Panc1 (cell line): Measurements from ENCODE around the gene HDAC7. TPM values are rescaled to one million over a fixed set of nuclear protein-coding genes. Genes with fewer than 3 reads are reported as not detected.

Experiments used
- ATAC-seq: fragments of 200-7000 bp; cut with Tn5 transposase; 2 replicates; pipeline ENCODE4 v1.9.1; 2020; ENCODE audit warnings: mild to moderate bottlenecking, moderate library complexity
- BruUV-seq: library from RNA; stranded (reverse); fragments of 400-500 nt; replicated peaks from 2 replicates; lab custom pipeline; 2021; lab: Mats Ljungman, UMichigan
- CTCF ChIA-PET: fragments of 300-600 bp; sonication (Branson Sonifier 250); formaldehyde crosslinking; loops from one replicate; lab custom pipeline; 2022; ENCODE audit warnings: antibody characterized with exemption; lab: Charles Lee
- POLR2A ChIA-PET: fragments of 300-600 bp; sonication (Branson Sonifier 250); formaldehyde crosslinking; loops from one replicate; lab custom pipeline; 2022; ENCODE audit warnings: antibody characterized with exemption; lab: Charles Lee
- DNase-seq: peaks from one replicate; pipeline ENCODE4 v3.0.0-alpha.2; 2010; ENCODE audit warnings: low read depth, low spot score
- H3K27ac ChIP-seq: 2 replicates; pipeline ENCODE4 v1.5.1; 2011; ENCODE audit warnings: mild to moderate bottlenecking, low read length, inconsistent platforms
- H3K27me3 ChIP-seq: fragments of 200-500 bp; sonication (Bioruptor generic); 2 replicates; pipeline ENCODE4 v1.6.0; 2014; ENCODE audit warnings: low read length, inconsistent platforms; ENCODE audit not compliant: control insufficient read depth, insufficient read depth
- H3K36me3 ChIP-seq: fragments of 200-500 bp; sonication (Bioruptor generic); 2 replicates; pipeline ENCODE4 v1.5.1; 2014; ENCODE audit warnings: inconsistent platforms, mild to moderate bottlenecking, low read length, moderate library complexity; ENCODE audit not compliant: control insufficient read depth, insufficient read depth
- H3K4me1 ChIP-seq: 2 replicates; pipeline ENCODE4 v1.5.1; 2011; ENCODE audit warnings: inconsistent platforms, mild to moderate bottlenecking, low read length, moderate library complexity; ENCODE audit not compliant: control insufficient read depth, insufficient read depth
- H3K4me3 ChIP-seq, 2 experiments: 2 replicates each; pipeline ENCODE4 v1.5.1; 2011 to 2012; ENCODE audit warnings: low read depth in 2 of 2, low read length in 2 of 2, mild to moderate bottlenecking in 2 of 2, inconsistent platforms in 1 of 2, moderate library complexity in 1 of 2
- H3K9me3 ChIP-seq: fragments of 200-500 bp; sonication (Bioruptor generic); 2 replicates; pipeline ENCODE4 v1.5.1; 2014; ENCODE audit warnings: low read depth, mild to moderate bottlenecking, inconsistent platforms, low read length, moderate library complexity; ENCODE audit not compliant: control insufficient read depth, insufficient read depth
- POLR2AphosphoS5 ChIP-seq: IDR thresholded peaks from 2 replicates; pipeline ENCODE4 v1.6.1; 2012; ENCODE audit warnings: mild to moderate bottlenecking, low read depth, low read length, moderate library complexity
- SIN3A ChIP-seq: IDR thresholded peaks from 2 replicates; pipeline ENCODE4 v1.6.1; 2012; ENCODE audit warnings: low read depth, mild to moderate bottlenecking, low read length, moderate library complexity, borderline replicate concordance; ENCODE audit not compliant: insufficient read depth
- TCF7L2 ChIP-seq: IDR thresholded peaks from 2 replicates; pipeline ENCODE4 v1.6.1; 2011; ENCODE audit warnings: mild to moderate bottlenecking, low read depth, low read length, inconsistent platforms
- in situ Hi-C: cut with HindIII; loops from 2 replicates; pipeline ENCODE4 v1.10.0; 2016; ENCODE audit warnings: low sequenced_read_pairs, low pct_unique_long_range_greater_than_20kb
- intact Hi-C: fragments of 100-400 bp; cut with micrococcal nuclease; formaldehyde crosslinking; loops from one replicate; pipeline ENCODE4 v1.10.0; 2022; ENCODE audit not compliant: unreplicated experiment
- total RNA-seq: library from RNA; stranded (reverse); gene quantifications from one replicate; pipeline ENCODE4 v1.2.1, GENCODE V29; 2021; ENCODE audit not compliant: unreplicated experiment
- TF ChIP-seq, protein P1 (sequence below), 2 experiments: IDR thresholded peaks; 2 replicates each; pipeline ENCODE4 v1.6.1; 2011 to 2012; ENCODE audit warnings: low read depth in 2 of 2, control low read depth in 1 of 2, low read length in 1 of 2, mild to moderate bottlenecking in 1 of 2, moderate library complexity in 1 of 2; ENCODE audit not compliant: insufficient read depth in 1 of 2
- TF ChIP-seq, protein P2 (sequence below): fragments of 450-650 bp; IDR thresholded peaks from 2 replicates; pipeline ENCODE4 v1.5.1; 2017; ENCODE audit warnings: mild to moderate bottlenecking

Gene HDAC7
- total RNA-seq, 1 experiment from 2014 or later, result 84.2 TPM

DNA sequence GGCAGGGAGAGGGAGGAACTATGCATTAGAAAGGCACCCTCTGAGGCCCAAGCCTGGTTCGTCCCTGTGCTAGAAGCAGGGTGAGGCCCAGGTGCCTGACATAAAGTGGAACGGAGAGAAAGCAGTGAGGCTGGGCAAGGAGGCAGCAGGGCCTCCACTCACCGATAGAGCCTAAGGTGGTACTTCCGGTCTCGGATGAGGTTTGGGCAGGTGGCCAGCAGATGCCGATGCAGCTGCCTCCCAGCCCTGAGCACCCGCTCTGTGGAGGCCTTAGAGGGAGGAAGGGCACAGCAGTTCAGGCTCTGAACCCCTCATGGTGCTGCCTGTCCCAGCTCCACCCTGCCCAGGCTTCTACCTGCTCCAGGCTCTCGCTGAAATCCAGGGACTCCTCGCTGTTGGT, 68.1 kb downstream of the HDAC7 start:
- ChIA-PET CTCF (no interaction called here), POLR2A (interaction anchor here (0.8 kb wide), 1 partner anchor 453 kb away, joined by 3 read pairs; no protein-coding TSS in a partner anchor)
- intact Hi-C loops, result no loop called here
- Histone ChIP-seq H3K27ac (no peak overlapping the region), H3K36me3 (no peaks in the 10 kb centered on the region), H3K9me3 (no peaks in the 10 kb centered on the region), H3K4me3 (no peak overlapping the region), H3K4me1 (peaks cover 15% of the 10 kb centered on the region), H3K27me3 (no peaks in the 10 kb centered on the region)
- no peak for ATAC-seq
- no TSS peak for BruUV-seq
- no peak for DNase-seq
- in situ Hi-C loops, result no loop called here
- no peak for TF ChIP-seq TCF7L2
- TF ChIP-seq, protein P1, sequence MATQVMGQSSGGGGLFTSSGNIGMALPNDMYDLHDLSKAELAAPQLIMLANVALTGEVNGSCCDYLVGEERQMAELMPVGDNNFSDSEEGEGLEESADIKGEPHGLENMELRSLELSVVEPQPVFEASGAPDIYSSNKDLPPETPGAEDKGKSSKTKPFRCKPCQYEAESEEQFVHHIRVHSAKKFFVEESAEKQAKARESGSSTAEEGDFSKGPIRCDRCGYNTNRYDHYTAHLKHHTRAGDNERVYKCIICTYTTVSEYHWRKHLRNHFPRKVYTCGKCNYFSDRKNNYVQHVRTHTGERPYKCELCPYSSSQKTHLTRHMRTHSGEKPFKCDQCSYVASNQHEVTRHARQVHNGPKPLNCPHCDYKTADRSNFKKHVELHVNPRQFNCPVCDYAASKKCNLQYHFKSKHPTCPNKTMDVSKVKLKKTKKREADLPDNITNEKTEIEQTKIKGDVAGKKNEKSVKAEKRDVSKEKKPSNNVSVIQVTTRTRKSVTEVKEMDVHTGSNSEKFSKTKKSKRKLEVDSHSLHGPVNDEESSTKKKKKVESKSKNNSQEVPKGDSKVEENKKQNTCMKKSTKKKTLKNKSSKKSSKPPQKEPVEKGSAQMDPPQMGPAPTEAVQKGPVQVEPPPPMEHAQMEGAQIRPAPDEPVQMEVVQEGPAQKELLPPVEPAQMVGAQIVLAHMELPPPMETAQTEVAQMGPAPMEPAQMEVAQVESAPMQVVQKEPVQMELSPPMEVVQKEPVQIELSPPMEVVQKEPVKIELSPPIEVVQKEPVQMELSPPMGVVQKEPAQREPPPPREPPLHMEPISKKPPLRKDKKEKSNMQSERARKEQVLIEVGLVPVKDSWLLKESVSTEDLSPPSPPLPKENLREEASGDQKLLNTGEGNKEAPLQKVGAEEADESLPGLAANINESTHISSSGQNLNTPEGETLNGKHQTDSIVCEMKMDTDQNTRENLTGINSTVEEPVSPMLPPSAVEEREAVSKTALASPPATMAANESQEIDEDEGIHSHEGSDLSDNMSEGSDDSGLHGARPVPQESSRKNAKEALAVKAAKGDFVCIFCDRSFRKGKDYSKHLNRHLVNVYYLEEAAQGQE (IDR thresholded peaks at IDR 0.05; ENCODE audit: insufficient read depth in 1 of 2, low read depth in 2 of 2, low read length in 1 of 2), result no peak
- TF ChIP-seq SIN3A, result no peak
- no peak for TF ChIP-seq POLR2AphosphoS5
- TF ChIP-seq, protein P2, sequence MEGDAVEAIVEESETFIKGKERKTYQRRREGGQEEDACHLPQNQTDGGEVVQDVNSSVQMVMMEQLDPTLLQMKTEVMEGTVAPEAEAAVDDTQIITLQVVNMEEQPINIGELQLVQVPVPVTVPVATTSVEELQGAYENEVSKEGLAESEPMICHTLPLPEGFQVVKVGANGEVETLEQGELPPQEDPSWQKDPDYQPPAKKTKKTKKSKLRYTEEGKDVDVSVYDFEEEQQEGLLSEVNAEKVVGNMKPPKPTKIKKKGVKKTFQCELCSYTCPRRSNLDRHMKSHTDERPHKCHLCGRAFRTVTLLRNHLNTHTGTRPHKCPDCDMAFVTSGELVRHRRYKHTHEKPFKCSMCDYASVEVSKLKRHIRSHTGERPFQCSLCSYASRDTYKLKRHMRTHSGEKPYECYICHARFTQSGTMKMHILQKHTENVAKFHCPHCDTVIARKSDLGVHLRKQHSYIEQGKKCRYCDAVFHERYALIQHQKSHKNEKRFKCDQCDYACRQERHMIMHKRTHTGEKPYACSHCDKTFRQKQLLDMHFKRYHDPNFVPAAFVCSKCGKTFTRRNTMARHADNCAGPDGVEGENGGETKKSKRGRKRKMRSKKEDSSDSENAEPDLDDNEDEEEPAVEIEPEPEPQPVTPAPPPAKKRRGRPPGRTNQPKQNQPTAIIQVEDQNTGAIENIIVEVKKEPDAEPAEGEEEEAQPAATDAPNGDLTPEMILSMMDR, result no peak

DNA sequence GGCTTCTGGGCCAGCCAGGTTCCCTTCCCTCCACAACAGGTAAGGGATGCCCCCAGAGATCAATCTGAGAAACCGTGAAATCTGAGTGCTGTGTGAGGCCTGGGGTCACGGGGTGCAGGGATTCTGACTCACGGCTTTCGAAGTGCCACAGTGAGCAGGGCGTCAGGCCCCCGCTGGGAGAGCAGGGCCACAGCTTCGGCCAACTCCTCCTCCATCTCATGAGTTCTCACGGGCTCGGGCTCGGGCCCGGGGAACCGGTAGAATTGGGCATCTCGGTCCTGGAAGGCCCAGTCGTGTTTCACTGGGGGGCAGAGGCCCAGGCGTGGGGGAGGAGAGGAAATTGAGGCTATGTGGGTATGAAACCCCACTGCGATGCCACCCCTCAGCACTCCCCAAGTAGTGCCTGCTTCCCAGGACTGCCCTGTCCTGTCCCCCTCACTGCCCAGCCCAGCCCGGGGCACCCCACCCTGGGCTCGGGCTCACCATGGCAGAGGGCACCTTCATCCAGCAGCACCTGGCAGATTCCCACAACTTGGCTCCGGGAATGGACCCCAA, 68.7 kb downstream of the HDAC7 start:
- intact Hi-C loops (no loop called here), in situ Hi-C loops (no loop called here)
- no peak for TF ChIP-seq SIN3A
- TF ChIP-seq, protein P1 (IDR thresholded peaks at IDR 0.05; ENCODE audit: insufficient read depth in 1 of 2, low read depth in 2 of 2, low read length in 1 of 2), result no peak
- TF ChIP-seq POLR2AphosphoS5, result no peak
- no peak for TF ChIP-seq TCF7L2
- TF ChIP-seq, protein P2, result no peak
- BruUV-seq, result no TSS peak
- Histone ChIP-seq H3K4me3 (no peak overlapping the region), H3K27me3 (no peaks in the 10 kb centered on the region), H3K9me3 (no peaks in the 10 kb centered on the region), H3K36me3 (no peaks in the 10 kb centered on the region), H3K27ac (no peak overlapping the region), H3K4me1 (peaks cover 15% of the 10 kb centered on the region)
- no peak for ATAC-seq
- CTCF ChIA-PET, result no interaction called here
- DNase-seq, result no peak
- POLR2A ChIA-PET, result interaction anchor here (0.8 kb wide), 1 partner anchor 454 kb away, joined by 3 read pairs; no protein-coding TSS in a partner anchor
